ENCODE data around the gene PRR36. TPM values are rescaled to one million over a fixed set of nuclear protein-coding genes. Genes with fewer than 3 reads are reported as not detected.

Gene PRR36
- total RNA-seq, 2 experiments from 2014 or later = 0.06 to 0.17 TPM

Other genes starting within 250 kb of the PRR36 start
- 10 to 100 TPM; 42.3 to 44.8 TPM for gene XAB2, start 244.8 kb downstream of the PRR36 start, total RNA-seq
- 100 to 1,000 TPM in 1 of 2 experiments, 10 to 100 TPM in 1; 99.2 to 100 TPM for gene PET100, start 244.6 kb downstream of the PRR36 start, total RNA-seq
- gene PCP2, start 240.7 kb downstream of the PRR36 start, total RNA-seq = not detected
- 10 to 100 TPM; 69.2 to 73.5 TPM for gene STXBP2, start 237.3 kb downstream of the PRR36 start, total RNA-seq
- not detected for gene RETN, start 205.3 kb downstream of the PRR36 start, total RNA-seq
- gene MCEMP1, start 197.3 kb downstream of the PRR36 start, total RNA-seq = not detected
- gene TRAPPC5, start 193.6 kb downstream of the PRR36 start, total RNA-seq = 10 to 100 TPM; 71.1 to 73.2 TPM
- gene FCER2, start 172.3 kb downstream of the PRR36 start, total RNA-seq = 1 to 10 TPM; 1.8 to 2.5 TPM
- gene CLEC4G, start 142.3 kb downstream of the PRR36 start, total RNA-seq = not detected
- gene CD209, start 126.9 kb downstream of the PRR36 start, total RNA-seq = not detected
- gene CLEC4M, start 111.1 kb downstream of the PRR36 start, total RNA-seq = not detected
- gene EVI5L, start 44.2 kb downstream of the PRR36 start, total RNA-seq = 1 to 10 TPM; 5.3 to 6.0 TPM
- not detected for gene LRRC8E, start 14.1 kb upstream of the PRR36 start, total RNA-seq
- 10 to 100 TPM; 34.9 to 35.7 TPM for gene MAP2K7, start 29.5 kb upstream of the PRR36 start, total RNA-seq
- gene TGFBR3L, start 40.4 kb upstream of the PRR36 start, total RNA-seq = 1 to 10 TPM; 7.6 to 9.3 TPM
- gene SNAPC2, start 45.9 kb upstream of the PRR36 start, total RNA-seq = 10 to 100 TPM; 16.4 to 17.3 TPM
- under 1 TPM; 0.69 to 0.91 TPM for gene CTXN1, start 51.7 kb upstream of the PRR36 start, total RNA-seq
- gene TIMM44, start 69.3 kb upstream of the PRR36 start, total RNA-seq = 100 to 1,000 TPM; 115 to 118 TPM
- 100 to 1,000 TPM; 166 to 169 TPM for gene ELAVL1, start 131.3 kb upstream of the PRR36 start, total RNA-seq
- not detected for gene CCL25, start 178.4 kb upstream of the PRR36 start, total RNA-seq

Measured in activated CD8-positive, alpha-beta memory T cell treated with anti-CD3 and anti-CD28 coated beads for 36 hours (primary cell).